ENCODE results near the gene GNA15. TPM values are rescaled to one million over a fixed set of nuclear protein-coding genes. Genes with fewer than 3 reads are reported as not detected.

Gene GNA15
- total and polyA plus RNA-seq, 7 donors = 0.55 to 6.0 (median 4.6) TPM

DNA sequence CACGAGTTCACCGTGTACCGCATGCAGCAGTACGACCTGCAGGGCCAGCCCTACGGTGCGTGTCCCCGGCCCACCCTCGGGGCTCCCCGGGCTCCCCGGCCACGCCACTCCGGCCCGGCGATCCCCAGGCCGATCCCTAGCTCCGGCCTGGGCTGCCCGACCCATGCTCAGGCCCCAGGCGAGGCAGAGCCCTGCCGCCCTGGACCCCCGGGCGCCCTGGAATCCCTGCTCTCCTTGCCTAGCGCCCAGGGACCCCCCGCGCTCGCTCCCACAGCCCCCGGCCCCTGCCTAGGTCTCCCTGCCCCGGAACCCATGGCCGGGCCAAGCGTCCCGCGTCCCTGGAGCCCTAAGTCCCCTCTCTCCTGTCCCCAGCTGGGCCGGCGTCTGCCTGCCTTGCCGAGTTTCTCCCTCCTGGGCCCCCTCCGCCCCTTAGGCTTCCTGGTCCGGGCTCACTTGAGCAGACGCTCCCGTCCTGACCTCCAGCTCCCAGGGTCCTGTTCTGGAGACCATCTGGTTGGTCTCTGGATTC, 50.4 kb downstream of the GNA15 start:
- Histone ChIP-seq H3K9me3 (no peaks in the 10 kb centered on the region), H3K27ac (peak overlapping the region; percentile 81 to 90 (median 84)), H3K27me3 (no peaks in the 10 kb centered on the region), H3K4me3 (peak overlapping the region; percentile 81 to 99 (median 97)), H3K36me3 (no peaks in the 10 kb centered on the region), H3K4me1 (peaks cover 0 to 34% (median 25%) of the 10 kb centered on the region in 4 donors)
- WGBS, 2 donors = 0 to 1% methylated on average over 38 of the region's 38 CpGs
- TF ChIP-seq CTCF (IDR thresholded peaks at IDR 0.05) = no peak
- no peak for DNase-seq
- intact Hi-C loops (cut with DNase I) = no loop called here

DNA sequence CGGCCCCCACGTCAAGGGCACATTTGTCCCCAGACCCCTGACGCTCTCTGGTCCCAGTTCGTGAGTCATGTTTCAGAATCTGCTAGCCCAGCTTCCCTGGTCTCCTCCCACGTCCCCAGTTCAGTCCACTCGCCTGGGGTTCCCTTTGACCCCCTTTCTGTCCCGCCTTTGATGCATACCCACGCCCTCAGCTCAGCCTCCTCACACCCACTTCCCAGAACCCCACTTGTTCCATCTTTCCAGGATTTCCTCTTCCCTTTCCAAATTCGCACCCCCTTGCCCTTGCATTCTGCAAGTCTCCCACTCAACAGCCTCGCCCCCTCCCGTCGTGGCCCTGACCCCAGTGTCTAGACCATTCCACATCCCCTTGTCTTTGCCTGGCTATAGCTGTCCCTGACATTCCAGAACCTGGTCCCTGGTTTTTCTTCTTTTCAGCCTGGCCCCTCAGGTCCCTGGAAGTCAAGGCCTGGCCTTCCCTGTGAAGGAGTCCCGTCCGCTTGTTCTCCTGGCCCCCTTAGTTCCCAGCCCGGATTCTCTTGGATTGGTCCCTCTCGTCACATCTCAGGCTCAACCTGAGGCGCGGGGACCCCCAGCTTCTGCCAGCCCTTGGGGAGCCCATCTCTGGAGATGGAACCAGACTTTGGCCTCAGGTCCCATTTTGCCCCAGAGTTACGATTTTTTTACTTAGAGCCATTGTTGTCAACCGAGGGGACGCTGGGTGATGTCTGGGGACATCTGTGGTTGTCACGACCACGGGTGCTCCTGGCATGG, 51.2 kb downstream of the GNA15 start:
- H3K9me3 ChIP-seq = no peaks in the 10 kb centered on the region
- TF ChIP-seq POLR2AphosphoS5 (IDR thresholded peaks at IDR 0.05) (no peak), CTCF (IDR thresholded peaks at IDR 0.05) (no peak)
- H3K27me3 ChIP-seq = no peaks in the 10 kb centered on the region
- DNase-seq = no peak
- H3K27ac ChIP-seq = no peak overlapping the region
- WGBS, 2 donors = 37 to 70% methylated on average over 23 of the region's 23 CpGs
- H3K36me3 ChIP-seq = no peaks in the 10 kb centered on the region
- intact Hi-C loops (cut with DNase I) = no loop called here
- H3K4me1 ChIP-seq = peaks cover 0 to 34% (median 25%) of the 10 kb centered on the region in 4 donors
- H3K4me3 ChIP-seq = peak overlapping the region; percentile 81 to 99 (median 97)

DNA sequence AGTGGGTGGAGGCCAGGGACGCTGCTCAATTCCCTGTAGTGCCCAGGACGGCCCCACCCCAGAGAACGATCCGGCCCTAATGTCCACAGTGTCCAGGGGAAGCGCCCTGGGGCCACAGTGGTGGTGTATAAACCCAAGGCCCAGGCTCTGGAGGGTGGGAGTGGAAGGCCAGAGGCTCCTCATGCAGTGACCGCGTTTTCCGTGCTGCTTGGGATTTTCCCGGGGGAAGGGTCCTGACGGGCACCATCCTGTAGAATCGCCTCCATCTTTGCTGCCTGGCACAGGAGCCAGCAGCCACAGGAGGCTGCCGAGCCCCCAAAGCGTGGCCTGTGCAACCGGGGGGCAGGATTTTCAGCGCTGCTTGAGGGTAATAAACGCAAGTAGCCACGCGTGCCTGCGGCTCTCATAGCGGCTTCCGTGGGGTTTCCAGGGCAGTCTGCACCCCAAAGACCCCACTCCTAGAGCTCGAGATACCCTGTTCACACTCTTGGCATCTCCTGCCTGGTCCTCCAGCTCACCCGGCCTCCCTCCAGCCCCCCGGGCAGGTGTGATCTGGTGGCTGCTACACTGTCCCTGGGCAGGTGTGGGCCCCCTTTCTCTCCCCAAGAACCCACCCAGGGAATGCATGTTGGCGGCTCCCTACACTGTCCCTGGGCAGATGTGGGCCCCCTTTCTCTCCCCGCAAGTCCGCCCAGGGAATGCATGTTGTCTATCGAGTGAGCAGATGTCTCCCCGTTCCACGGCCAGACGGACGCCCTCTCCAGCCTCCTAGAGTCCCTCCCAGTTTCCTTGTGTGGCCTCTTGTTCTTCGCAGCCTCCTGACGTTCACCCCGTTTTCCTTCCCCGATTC, 52.1 kb downstream of the GNA15 start:
- intact Hi-C loops (cut with DNase I) = no loop called here
- Histone ChIP-seq H3K27ac (no peak overlapping the region), H3K4me1 (peaks cover 0 to 34% (median 25%) of the 10 kb centered on the region in 4 donors), H3K36me3 (peaks cover 0 to 4% (median 0%) of the 10 kb centered on the region in 4 donors), H3K27me3 (no peaks in the 10 kb centered on the region), H3K4me3 (no peak overlapping the region), H3K9me3 (no peaks in the 10 kb centered on the region)
- DNase-seq = no peak
- no peak for TF ChIP-seq CTCF (IDR thresholded peaks at IDR 0.05)
- TF ChIP-seq EP300 (IDR thresholded peaks at IDR 0.05) = no peak
- TF ChIP-seq POLR2AphosphoS5 (IDR thresholded peaks at IDR 0.05) = no peak
- WGBS, 2 donors = 62 to 87% methylated on average over 36 of the region's 36 CpGs

GRCh38 chr19:3188627-3189596, 53.1 kb downstream of the GNA15 start:
- TF ChIP-seq CTCF (IDR thresholded peaks at IDR 0.05) (no peak), POLR2A (IDR thresholded peaks at IDR 0.05) (peak in 1 of 2 donors; percentile 33)
- Histone ChIP-seq H3K4me3 (no peak overlapping the region), H3K27ac (no peak overlapping the region), H3K27me3 (no peaks in the 10 kb centered on the region), H3K4me1 (peaks cover 0 to 34% (median 25%) of the 10 kb centered on the region in 4 donors), H3K9me3 (no peaks in the 10 kb centered on the region), H3K36me3 (peaks cover 0 to 14% (median 3%) of the 10 kb centered on the region in 4 donors)
- no peak for DNase-seq
- intact Hi-C loops (cut with DNase I) = no loop called here
- 31 to 66% methylated on average over 35 of the region's 35 CpGs for WGBS, 2 donors

Data from sigmoid colon (tissue), 7 donors.